GM12878 (cell line): ENCODE results near the gene KCTD8. TPM values are rescaled to one million over a fixed set of nuclear protein-coding genes. Genes with fewer than 3 reads are reported as not detected.

ENCODE experiments used
- ATAC-seq: fragments of 200-7000 bp; cut with Tn5 transposase; 3 replicates; pipeline ENCODE4 v1.9.1; 2020; ENCODE audit warnings: mild to moderate bottlenecking, moderate library complexity
- BruUV-seq: library from RNA; stranded (reverse); fragments of 400-500 nt; replicated peaks from 2 replicates; lab custom pipeline; 2021; lab: Mats Ljungman, UMichigan
- CTCF ChIA-PET: fragments of 300-600 bp; sonication (Branson Sonifier 250); formaldehyde crosslinking; extraction: SDS; loops from one replicate; lab custom pipeline; 2021; ENCODE audit warnings: inconsistent platforms; lab: Yijun Ruan, JAX
- POLR2A ChIA-PET: fragments of 350-600 bp; formaldehyde crosslinking; extraction: SDS; loops from one replicate; lab custom pipeline; 2021; ENCODE audit warnings: inconsistent platforms; lab: Charles Lee
- RAD21 ChIA-PET: fragments of 300-600 bp; sonication (Branson Sonifier 250); formaldehyde crosslinking; loops from one replicate; lab custom pipeline; 2023; ENCODE audit warnings: antibody characterized with exemption; ENCODE audit not compliant: unreplicated experiment; lab: Charles Lee
- SMC1A ChIA-PET: fragments of 300-600 bp; sonication (Branson Sonifier 250); formaldehyde crosslinking; loops from one replicate; lab custom pipeline; 2023; ENCODE audit not compliant: unreplicated experiment, uncharacterized antibody; lab: Charles Lee
- DNase-seq: peaks from one replicate; pipeline ENCODE4 v3.0.0-alpha.2; 2011; ENCODE audit warnings: low read depth, low spot score
- FAIRE-seq: peaks from 3 replicates; lab custom pipeline; 2011; peaks lifted over from hg19 to GRCh38; lab: Jason Lieb, UNC
- H2AFZ ChIP-seq: 2 replicates; pipeline ENCODE4 v1.6.0; 2011; ENCODE audit warnings: low read depth, low read length, control low read depth; ENCODE audit not compliant: control insufficient read depth
- H3K27ac ChIP-seq: 2 replicates; pipeline ENCODE4 v1.5.1; 2011; ENCODE audit warnings: control low read depth; ENCODE audit not compliant: control insufficient read depth, insufficient read depth
- H3K27me3 ChIP-seq, 2 experiments: replicated peaks in 1 of 2; 2 replicates each; pipeline versions ENCODE4 v1.6.0 to v1.6.1; 2011; ENCODE audit warnings: low read length in 1 of 2; ENCODE audit not compliant: control insufficient read depth in 2 of 2, insufficient read depth in 2 of 2
- H3K36me3 ChIP-seq, 2 experiments: 2 replicates each; pipeline ENCODE4 v1.5.1; 2011; ENCODE audit warnings: low read length in 1 of 2; ENCODE audit not compliant: control insufficient read depth in 2 of 2, insufficient read depth in 2 of 2
- H3K4me1 ChIP-seq: 2 replicates; pipeline ENCODE4 v1.6.1; 2011; ENCODE audit warnings: mild to moderate bottlenecking, low read length, moderate library complexity, mixed read lengths; ENCODE audit not compliant: control insufficient read depth, insufficient read depth
- H3K4me2 ChIP-seq: 2 replicates; pipeline ENCODE4 v1.6.0; 2011; ENCODE audit warnings: control low read depth; ENCODE audit not compliant: control insufficient read depth, insufficient read depth
- H3K4me3 ChIP-seq: fragments of 200-600 bp; sonication (generic); 2 replicates; pipeline ENCODE4 v1.5.1; 2016
- H3K79me2 ChIP-seq: 2 replicates; pipeline ENCODE4 v1.6.0; 2011; ENCODE audit warnings: low read length; ENCODE audit not compliant: control insufficient read depth, insufficient read depth
- H3K9ac ChIP-seq: 2 replicates; pipeline ENCODE4 v1.8.0; 2011; ENCODE audit warnings: low read length, control low read depth, mixed read lengths; ENCODE audit not compliant: control insufficient read depth, insufficient read depth
- H3K9me3 ChIP-seq: replicated peaks from 3 replicates; pipeline ENCODE4 v1.5.1; 2011; ENCODE audit warnings: mild to moderate bottlenecking, low read length; ENCODE audit not compliant: control insufficient read depth, insufficient read depth
- H4K20me1 ChIP-seq: 2 replicates; pipeline ENCODE4 v1.6.0; 2011; ENCODE audit not compliant: control insufficient read depth, insufficient read depth
- ATF3 ChIP-seq: IDR thresholded peaks from 2 replicates; pipeline ENCODE4 v1.6.1; 2011; ENCODE audit warnings: low read depth, mild to moderate bottlenecking, low read length, moderate library complexity, borderline replicate concordance; ENCODE audit errors: extremely low read depth
- CBX3 ChIP-seq: fragments of 200-600 bp; sonication (generic); IDR thresholded peaks from 2 replicates; pipeline ENCODE4 v1.6.1; 2016; ENCODE audit warnings: low read depth, borderline replicate concordance
- KLF5 ChIP-seq: fragments of 450-650 bp; IDR thresholded peaks from 2 replicates; pipeline ENCODE4 v1.6.1; 2014; ENCODE audit warnings: mild to moderate bottlenecking; ENCODE audit not compliant: partially characterized antibody
- MXI1 ChIP-seq: fragments of 150-350 bp; IDR thresholded peaks from 2 replicates; pipeline ENCODE4 v1.6.1; 2011; ENCODE audit warnings: low read depth, mild to moderate bottlenecking, inconsistent platforms, low read length, improper control_type of control experiment
- MYB ChIP-seq: fragments of 150-350 bp; IDR thresholded peaks from 2 replicates; pipeline ENCODE4 v1.6.1; 2014; ENCODE audit warnings: mild to moderate bottlenecking, low read depth, low read length, borderline replicate concordance
- NFYB ChIP-seq: IDR thresholded peaks from 2 replicates; pipeline ENCODE4 v1.6.1; 2011; ENCODE audit warnings: low read depth, mild to moderate bottlenecking, low read length, improper control_type of control experiment, moderate library complexity; ENCODE audit not compliant: insufficient read depth
- NKRF ChIP-seq: fragments of 450-650 bp; conservative IDR thresholded peaks from 2 replicates; pipeline ENCODE4 v1.6.1; 2017; ENCODE audit warnings: mild to moderate bottlenecking, moderate library complexity
- REST ChIP-seq: IDR thresholded peaks from 2 replicates; pipeline ENCODE4 v1.6.1; 2012; ENCODE audit warnings: mild to moderate bottlenecking, low read depth, low read length
- SMARCA5 ChIP-seq: fragments of 450-650 bp; IDR thresholded peaks from 2 replicates; pipeline ENCODE4 v1.6.1; 2017; ENCODE audit warnings: mild to moderate bottlenecking
- SP1 ChIP-seq: IDR thresholded peaks from one replicate; pipeline ENCODE4 v1.6.1; 2011; ENCODE audit warnings: low read depth, low read length
- SRF ChIP-seq, 2 experiments: IDR thresholded peaks; 2 replicates each; pipeline ENCODE4 v1.6.1; 2011; ENCODE audit warnings: low read depth in 2 of 2, low read length in 2 of 2, mild to moderate bottlenecking in 1 of 2, moderate library complexity in 1 of 2
- SUZ12 ChIP-seq: fragments of 200-600 bp; sonication (generic); IDR thresholded peaks from one replicate; pipeline ENCODE4 v1.6.1; 2018; ENCODE audit warnings: antibody characterized with exemption, mild to moderate bottlenecking; ENCODE audit not compliant: unreplicated experiment
- WGBS: methylation state at CpG from one replicate; pipeline ENCODE4 v1.1.6; 2016; ENCODE audit warnings: low lambda C conversion rate; ENCODE audit not compliant: insufficient replicate concordance, insufficient coverage; ENCODE audit errors: missing lambda C conversion rate; 5-methylcytosine and 5-hydroxymethylcytosine counted together
- in situ Hi-C: fragments of 300-500 bp; cut with MboI; formaldehyde crosslinking; loops from 9 replicates; pipeline ENCODE4 v1.14.3; 2018; ENCODE audit warnings: mixed read lengths
- intact Hi-C: fragments of 100-400 bp; cut with micrococcal nuclease; formaldehyde crosslinking; loops from one replicate; pipeline ENCODE4 v1.14.2; 2022; ENCODE audit not compliant: unreplicated experiment
- polyA plus RNA-seq, 11 experiments: library from polyadenylated mRNA; depleted of rRNA in 4 of 11; unstranded in 6 of 11; stranded (reverse) in 5 of 11; fragments of >200 nt; fragmentation: Nextera tagmentation in 4 of 11; fragmentation: Illumina TruSeq in 1 of 11; extraction: Ambion mirVana in 4 of 11; extraction: Trizol in 1 of 11; gene quantifications; 1 replicate in 1 of 11; 2 replicates in 10 of 11; pipeline versions ENCODE4 v1.2.1 to v1.2.3, GENCODE V29; 2011 to 2016; ENCODE audit warnings: inconsistent platforms in 2 of 11, missing spikeins in 2 of 11, low read depth in 1 of 11
- total RNA-seq, 4 experiments: library from RNA; depleted of rRNA in 3 of 4; stranded (reverse); fragments of >200 nt in 3 of 4; fragmentation: Illumina TruSeq in 1 of 4; extraction: Trizol in 1 of 4; gene quantifications; 2 replicates each; pipeline versions ENCODE4 v1.2.1 to v1.2.3, GENCODE V29; 2013 to 2021

The KCTD8 gene
- total and polyA plus RNA-seq, 10 of the 15 experiments (the other 5 are each of a cell fraction or from before 2014, with no cell fraction given), result 0.06 TPM; not detected in 9

GRCh38 chr4:44145868-44146267, 302.7 kb downstream of the KCTD8 start:
- no TSS peak for BruUV-seq
- H3K4me2 ChIP-seq, result no peak overlapping the region
- H3K9ac ChIP-seq, result no peak overlapping the region
- DNase-seq, result no peak
- ChIA-PET RAD21 (no interaction called here), CTCF (no interaction called here), POLR2A (no interaction called here), SMC1A (no interaction called here)
- intact Hi-C loops, result no loop called here
- H3K36me3 ChIP-seq, result no peaks in the 10 kb centered on the region
- no peaks in the 10 kb centered on the region for H3K27me3 ChIP-seq
- H2AFZ ChIP-seq, result no peak overlapping the region
- no peaks in the 10 kb centered on the region for H3K9me3 ChIP-seq
- H3K4me1 ChIP-seq, result no peaks in the 10 kb centered on the region
- FAIRE-seq, result no peak
- H4K20me1 ChIP-seq, result no peaks in the 10 kb centered on the region
- no peak for ATAC-seq
- no peak overlapping the region for H3K4me3 ChIP-seq
- in situ Hi-C loops, result no loop called here
- no peak overlapping the region for H3K27ac ChIP-seq
- no peaks in the 10 kb centered on the region for H3K79me2 ChIP-seq
- TF ChIP-seq SUZ12, result no peak
- no peak for TF ChIP-seq ATF3
- TF ChIP-seq CBX3, result no peak
- no peak for TF ChIP-seq KLF5
- no peak for TF ChIP-seq SRF (IDR thresholded peaks at IDR 0.05; ENCODE audit: low read depth in 2 of 2, low read length in 2 of 2)
- TF ChIP-seq MXI1, result no peak
- no peak for TF ChIP-seq SMARCA5
- no peak for TF ChIP-seq MYB

- no peak for DNase-seq
- Histone ChIP-seq H2AFZ (no peak overlapping the region), H3K4me2 (no peak overlapping the region), H4K20me1 (no peaks in the 10 kb centered on the region), H3K9ac (no peak overlapping the region), H3K79me2 (no peaks in the 10 kb centered on the region), H3K27ac (no peak overlapping the region), H3K27me3 (no peaks in the 10 kb centered on the region), H3K9me3 (no peaks in the 10 kb centered on the region; the same call in 2 of the 3 replicates), H3K4me3 (no peak overlapping the region), H3K36me3 (no peaks in the 10 kb centered on the region), H3K4me1 (no peaks in the 10 kb centered on the region)
- RAD21 ChIA-PET, result no interaction called here
- no TSS peak for BruUV-seq
- in situ Hi-C loops (no loop called here), intact Hi-C loops (no loop called here)
- POLR2A ChIA-PET, result no interaction called here
- SMC1A ChIA-PET, result no interaction called here
- 0% methylated on average over 1 of the region's 1 CpG for WGBS
- no peak for FAIRE-seq
- CTCF ChIA-PET, result no interaction called here
- no peak for ATAC-seq
- TF ChIP-seq SP1 (no peak), NKRF (no peak), REST (no peak), NFYB (no peak), KLF5 (no peak), ATF3 (no peak)
Measured at GRCh38 chr4:44132526-44132925, 316.1 kb downstream of the KCTD8 start.
